RWPE2 (cell line): ENCODE measurements around the gene CELF2.

Experiments used
- ATAC-seq: fragments of 200-7000 bp; cut with Tn5 transposase; 3 replicates; pipeline ENCODE4 v1.9.1; 2021; ENCODE audit warnings: low read depth
- DNase-seq: peaks from one replicate; pipeline ENCODE4 v3.0.0-alpha.2; 2020; ENCODE audit warnings: low spot score
- H3K27ac ChIP-seq: fragments of 450-650 bp; 2 replicates; pipeline ENCODE4 v1.5.1; 2017; ENCODE audit warnings: mild to moderate bottlenecking; ENCODE audit not compliant: poor library complexity, severe bottlenecking
- H3K27me3 ChIP-seq: fragments of 250-450 bp; sonication (Bioruptor Pico); 2 replicates; pipeline ENCODE4 v1.5.1; 2021; ENCODE audit warnings: mild to moderate bottlenecking, moderate library complexity; ENCODE audit not compliant: insufficient read depth, poor library complexity, severe bottlenecking
- H3K36me3 ChIP-seq: fragments of 250-450 bp; sonication (Bioruptor Pico); 2 replicates; pipeline ENCODE4 v1.5.1; 2020; ENCODE audit warnings: low read depth, mild to moderate bottlenecking, moderate library complexity
- H3K4me1 ChIP-seq: fragments of 250-450 bp; sonication (Bioruptor Pico); 2 replicates; pipeline ENCODE4 v1.5.1; 2021; ENCODE audit warnings: mild to moderate bottlenecking, moderate library complexity; ENCODE audit not compliant: insufficient read depth, poor library complexity, severe bottlenecking
- H3K4me3 ChIP-seq: fragments of 250-450 bp; sonication (Bioruptor Pico); 2 replicates; pipeline ENCODE4 v1.5.1; 2021; ENCODE audit warnings: mild to moderate bottlenecking, moderate library complexity; ENCODE audit not compliant: severe bottlenecking
- H3K9me3 ChIP-seq: fragments of 250-450 bp; sonication (Bioruptor Pico); 2 replicates; pipeline ENCODE4 v1.5.1; 2021; ENCODE audit warnings: mild to moderate bottlenecking, moderate library complexity; ENCODE audit not compliant: severe bottlenecking
- CTCF ChIP-seq: fragments of 450-650 bp; IDR thresholded peaks from one replicate; pipeline ENCODE4 v1.5.1; 2017; ENCODE audit warnings: mild to moderate bottlenecking, moderate library complexity; ENCODE audit not compliant: poor library complexity, severe bottlenecking

Gene CELF2

DNA sequence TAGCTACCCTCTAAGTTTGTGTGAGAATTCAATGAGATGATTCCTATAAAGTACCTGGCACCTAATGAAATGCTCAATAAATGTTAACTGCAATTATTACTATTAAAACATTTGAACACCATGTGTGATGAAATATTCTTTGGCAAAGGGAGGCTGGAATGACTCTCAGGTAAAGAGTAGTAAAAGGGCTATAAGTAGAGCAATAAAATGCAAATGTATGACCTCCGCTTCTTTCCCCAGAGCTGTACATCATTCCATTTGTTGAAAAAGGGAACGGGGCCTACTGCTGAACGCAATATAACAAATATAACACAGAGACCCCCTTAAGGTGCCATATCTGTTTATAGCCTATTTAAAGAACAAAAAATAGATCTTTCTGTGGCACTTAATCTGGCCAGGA is 27.8 kb downstream of the CELF2 start:
- TF ChIP-seq CTCF = no peak
- Histone ChIP-seq H3K4me1 (no peaks in the 10 kb centered on the region), H3K4me3 (no peak overlapping the region), H3K27ac (no peak overlapping the region), H3K36me3 (no peaks in the 10 kb centered on the region), H3K27me3 (no peaks in the 10 kb centered on the region), H3K9me3 (no peaks in the 10 kb centered on the region)
- ATAC-seq (no peak), DNase-seq (no peak)

DNA sequence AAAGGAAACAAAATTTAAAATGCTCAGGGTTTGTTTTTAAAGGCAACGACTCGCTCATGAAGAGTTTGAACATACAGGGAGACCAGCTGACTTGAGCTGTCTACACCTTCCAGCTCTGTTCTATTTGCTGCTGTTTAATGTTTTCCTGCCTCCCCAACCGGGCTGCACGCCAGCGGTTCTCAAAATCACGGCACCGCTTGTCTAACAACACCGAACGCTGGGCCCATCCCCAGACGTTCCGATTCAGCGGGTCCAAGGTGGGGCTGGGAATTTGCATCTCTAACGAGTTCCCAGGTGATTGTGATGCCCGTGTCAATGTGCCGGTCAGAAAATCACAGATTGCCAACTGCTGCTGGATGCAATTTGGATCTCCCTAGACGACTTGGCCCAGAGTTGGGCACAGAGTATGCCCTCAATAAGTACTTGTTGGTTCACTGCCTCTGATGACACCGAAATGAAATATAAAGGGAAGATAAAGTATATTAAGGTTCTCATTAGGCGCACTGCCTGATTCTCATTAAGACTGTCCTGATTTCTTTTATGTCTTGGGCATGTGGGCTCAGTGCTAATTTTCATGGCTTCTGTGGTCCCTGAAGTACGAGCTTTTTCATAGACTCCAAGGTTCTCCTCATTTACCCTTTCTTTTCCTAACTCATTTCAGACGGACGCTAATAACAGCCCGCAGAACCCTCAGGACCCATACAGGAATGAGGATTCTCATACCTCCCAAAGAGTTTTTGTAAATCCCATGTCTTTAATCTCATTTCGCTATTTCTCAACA is 28.5 kb downstream of the CELF2 start:
- Histone ChIP-seq H3K4me1 (no peaks in the 10 kb centered on the region), H3K27ac (no peak overlapping the region), H3K36me3 (no peaks in the 10 kb centered on the region), H3K4me3 (no peak overlapping the region), H3K27me3 (no peaks in the 10 kb centered on the region), H3K9me3 (no peaks in the 10 kb centered on the region)
- DNase-seq (no peak), ATAC-seq (no peak)
- TF ChIP-seq CTCF = no peak

DNA sequence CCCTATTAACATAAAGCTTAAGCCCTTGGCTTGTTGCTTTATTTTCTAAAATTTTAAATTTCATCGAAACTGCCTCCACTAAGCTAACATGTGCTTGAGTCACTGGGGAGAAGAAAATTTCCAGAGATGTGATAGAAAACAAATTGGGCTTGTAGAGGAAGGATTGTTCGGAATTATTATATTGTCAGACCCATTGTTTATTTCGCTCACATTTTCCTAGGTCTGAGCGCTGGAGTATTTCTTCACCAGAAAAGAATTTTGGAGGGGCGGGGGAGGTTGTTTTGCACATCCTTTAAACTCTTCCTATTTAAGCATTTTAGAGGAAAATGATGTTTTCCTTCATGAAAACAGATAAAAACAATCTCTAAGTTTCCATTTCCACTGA is 29.1 kb downstream of the CELF2 start:
- ATAC-seq (no peak), DNase-seq (no peak)
- no peaks in the 10 kb centered on the region for H3K4me1 ChIP-seq
- no peak overlapping the region for H3K27ac ChIP-seq
- no peaks in the 10 kb centered on the region for H3K36me3 ChIP-seq
- no peak for TF ChIP-seq CTCF
- H3K4me3 ChIP-seq = no peak overlapping the region
- no peaks in the 10 kb centered on the region for H3K27me3 ChIP-seq
- H3K9me3 ChIP-seq = no peaks in the 10 kb centered on the region

DNA sequence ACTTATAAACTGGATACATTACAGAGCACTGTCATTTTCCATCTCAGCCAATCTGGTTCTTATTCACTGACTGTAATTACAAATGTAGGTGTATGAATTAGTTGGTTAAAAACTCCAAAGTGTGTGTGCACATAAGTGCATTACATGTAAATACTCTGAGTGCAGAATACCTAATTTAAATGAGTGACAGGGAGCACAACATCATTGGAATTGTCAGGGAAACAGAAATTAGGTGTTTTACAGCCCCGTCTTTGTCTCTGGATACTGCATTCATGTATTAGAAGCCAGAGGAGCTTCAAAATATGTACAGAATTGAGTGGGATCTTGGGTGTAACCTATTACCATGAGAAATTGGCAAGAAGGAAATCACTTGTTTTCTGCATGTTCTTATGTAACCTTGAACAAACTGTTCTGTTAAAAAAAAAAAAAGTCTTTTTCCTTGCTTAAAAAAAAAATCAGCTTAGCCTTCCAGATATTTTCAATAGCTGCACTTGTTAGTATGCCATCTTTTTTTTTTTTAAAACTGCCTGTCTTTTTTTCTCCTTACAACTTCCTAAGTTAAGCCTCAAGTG is 31.1 kb downstream of the CELF2 start:
- DNase-seq = no peak
- no peak for ATAC-seq

More for the DNA sequence above, 31.1 kb downstream of the CELF2 start:
- H3K9me3 ChIP-seq = no peaks in the 10 kb centered on the region
- no peaks in the 10 kb centered on the region for H3K4me1 ChIP-seq
- H3K27ac ChIP-seq = no peak overlapping the region
- no peak for TF ChIP-seq CTCF
- no peaks in the 10 kb centered on the region for H3K27me3 ChIP-seq
- H3K36me3 ChIP-seq = no peaks in the 10 kb centered on the region
- no peak overlapping the region for H3K4me3 ChIP-seq
